ENCODE data around the gene VWCE.

GRCh38 chr11:61331651-61332050, 36.5 kb upstream of the VWCE start:
- TF ChIP-seq SP1 (CRISPR knock-in tag; conservative IDR thresholded peaks at IDR 0.05) (no peak), CTCF (IDR thresholded peaks at IDR 0.05) (no peak), CBFB (CRISPR knock-in tag; IDR thresholded peaks at IDR 0.05; ENCODE audit: low read depth) (no peak), E2F4 (CRISPR knock-in tag; IDR thresholded peaks at IDR 0.05; ENCODE audit: borderline replicate concordance, low read depth) (no peak), E2F1 (CRISPR knock-in tag; IDR thresholded peaks at IDR 0.05) (no peak), RORB (CRISPR knock-in tag; IDR thresholded peaks at IDR 0.05) (no peak), ELF4 (CRISPR knock-in tag; IDR thresholded peaks at IDR 0.05; ENCODE audit: low read depth) (no peak), TP53 (CRISPR knock-in tag; IDR thresholded peaks at IDR 0.05) (no peak), PREB (CRISPR knock-in tag; IDR thresholded peaks at IDR 0.05; ENCODE audit: borderline replicate concordance) (no peak), USF1 (CRISPR knock-in tag; IDR thresholded peaks at IDR 0.05) (no peak), ATF1 (CRISPR knock-in tag; IDR thresholded peaks at IDR 0.05) (no peak), USF2 (CRISPR knock-in tag; IDR thresholded peaks at IDR 0.05) (no peak), ATF6 (CRISPR knock-in tag; IDR thresholded peaks at IDR 0.05) (no peak), ATF3 (CRISPR knock-in tag; conservative IDR thresholded peaks at IDR 0.05) (no peak)

Measured in WTC11 (cell line).